Thoracic aorta (tissue), 2 donors: Measurements from ENCODE around the gene SH3GL2. TPM values are rescaled to one million over a fixed set of nuclear protein-coding genes. Genes with fewer than 3 reads are reported as not detected.

Experiments
- ATAC-seq: fragments of 150-250 bp; one replicate; pipeline ENCODE4 v1.8.0; 2017; ENCODE audit warnings: low read depth; ENCODE audit not compliant: insufficient number of reproducible peaks, low FRiP score
- DNase-seq: peaks from one replicate; pipeline ENCODE4 v3.0.0-alpha.2; 2020; ENCODE audit warnings: low spot score
- H3K27ac ChIP-seq, 2 donors: fragments of 200-600 bp; sonication (generic); 1 replicate in 1 of 2; 2 replicates in 1 of 2; pipeline ENCODE4 v1.5.1; 2016; ENCODE audit warnings: mild to moderate bottlenecking in 2 of 2, moderate library complexity in 2 of 2
- H3K27me3 ChIP-seq: fragments of 200-600 bp; sonication (generic); replicated peaks from 2 replicates; pipeline ENCODE4 v1.6.0; 2016; ENCODE audit warnings: mild to moderate bottlenecking; ENCODE audit not compliant: insufficient read depth
- H3K36me3 ChIP-seq: fragments of 200-600 bp; sonication (generic); one replicate; pipeline ENCODE4 v1.5.1; 2016
- H3K4me1 ChIP-seq, 2 donors: fragments of 200-600 bp; sonication (generic); 1 replicate in 1 of 2; 2 replicates in 1 of 2; pipeline versions ENCODE4 v1.5.1 to v1.6.0; 2016; ENCODE audit warnings: low read depth in 2 of 2, mild to moderate bottlenecking in 1 of 2; ENCODE audit not compliant: control insufficient read depth in 1 of 2
- H3K4me3 ChIP-seq: fragments of 200-600 bp; sonication (generic); 2 replicates; pipeline ENCODE4 v1.5.1; 2016; ENCODE audit warnings: mild to moderate bottlenecking
- H3K9me3 ChIP-seq: fragments of 200-600 bp; sonication (generic); 2 replicates; pipeline ENCODE4 v1.5.1; 2016
- CTCF ChIP-seq: fragments of 200-600 bp; sonication (generic); IDR thresholded peaks from one replicate; pipeline ENCODE4 v1.5.1; 2019; ENCODE audit warnings: antibody characterized with exemption
- total RNA-seq, 2 donors: library from RNA; depleted of rRNA; stranded (reverse); fragments of >200 nt; gene quantifications; one replicate each; pipeline versions ENCODE4 v1.1.0 to v1.2.3, GENCODE V29; 2016

Gene SH3GL2
- total RNA-seq, 2 donors from 2014 or later = not detected

GRCh38 chr9:17730899-17731298 is 152.0 kb downstream of the SH3GL2 start:
- no peak for DNase-seq
- Histone ChIP-seq H3K36me3 (no peaks in the 10 kb centered on the region), H3K9me3 (no peaks in the 10 kb centered on the region), H3K4me3 (no peak overlapping the region), H3K27me3 (no peaks in the 10 kb centered on the region), H3K27ac (no peak overlapping the region), H3K4me1 (no peaks in the 10 kb centered on the region)
- ATAC-seq = no peak
- no peak for TF ChIP-seq CTCF

GRCh38 chr9:17731308-17731707 is 152.4 kb downstream of the SH3GL2 start:
- Histone ChIP-seq H3K36me3 (no peaks in the 10 kb centered on the region), H3K4me1 (no peaks in the 10 kb centered on the region), H3K27me3 (no peaks in the 10 kb centered on the region), H3K9me3 (no peaks in the 10 kb centered on the region), H3K4me3 (no peak overlapping the region), H3K27ac (no peak overlapping the region)
- ATAC-seq = no peak
- TF ChIP-seq CTCF = no peak
- DNase-seq = no peak

- ATAC-seq = no peak
- DNase-seq = no peak
- no peaks in the 10 kb centered on the region for H3K27me3 ChIP-seq
- no peak for TF ChIP-seq CTCF
- H3K27ac ChIP-seq = no peak overlapping the region
- no peaks in the 10 kb centered on the region for H3K9me3 ChIP-seq
- H3K36me3 ChIP-seq = no peaks in the 10 kb centered on the region
- H3K4me3 ChIP-seq = no peak overlapping the region
- H3K4me1 ChIP-seq = no peaks in the 10 kb centered on the region
Measured at GRCh38 chr9:17734674-17735073, 155.8 kb downstream of the SH3GL2 start.

- no peak for TF ChIP-seq CTCF
- DNase-seq = no peak
- no peaks in the 10 kb centered on the region for H3K36me3 ChIP-seq
- H3K27me3 ChIP-seq = no peaks in the 10 kb centered on the region
- no peaks in the 10 kb centered on the region for H3K4me1 ChIP-seq
- no peaks in the 10 kb centered on the region for H3K9me3 ChIP-seq
- ATAC-seq = no peak
- H3K27ac ChIP-seq = no peak overlapping the region
- H3K4me3 ChIP-seq = no peak overlapping the region
Measured at GRCh38 chr9:17735859-17736258, 157.0 kb downstream of the SH3GL2 start.

GRCh38 chr9:17739022-17739421 is 160.2 kb downstream of the SH3GL2 start:
- no peak overlapping the region for H3K27ac ChIP-seq
- no peak for TF ChIP-seq CTCF
- no peaks in the 10 kb centered on the region for H3K27me3 ChIP-seq
- DNase-seq = no peak
- no peaks in the 10 kb centered on the region for H3K4me1 ChIP-seq
- H3K4me3 ChIP-seq = no peak overlapping the region
- no peaks in the 10 kb centered on the region for H3K9me3 ChIP-seq
- no peak for ATAC-seq
- no peaks in the 10 kb centered on the region for H3K36me3 ChIP-seq
